ENCODE results near the gene SNRNP27.
A peak's percentile ranks its signal among the peaks of the same experiment; 100 is the strongest.
"Not testable (repeated sequence)": the region's sequence is repeated elsewhere in the genome, so short reads cannot be mapped to it uniquely, and the experiment has no call there.

The SNRNP27 gene, protein sequence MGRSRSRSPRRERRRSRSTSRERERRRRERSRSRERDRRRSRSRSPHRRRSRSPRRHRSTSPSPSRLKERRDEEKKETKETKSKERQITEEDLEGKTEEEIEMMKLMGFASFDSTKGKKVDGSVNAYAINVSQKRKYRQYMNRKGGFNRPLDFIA

DNA sequence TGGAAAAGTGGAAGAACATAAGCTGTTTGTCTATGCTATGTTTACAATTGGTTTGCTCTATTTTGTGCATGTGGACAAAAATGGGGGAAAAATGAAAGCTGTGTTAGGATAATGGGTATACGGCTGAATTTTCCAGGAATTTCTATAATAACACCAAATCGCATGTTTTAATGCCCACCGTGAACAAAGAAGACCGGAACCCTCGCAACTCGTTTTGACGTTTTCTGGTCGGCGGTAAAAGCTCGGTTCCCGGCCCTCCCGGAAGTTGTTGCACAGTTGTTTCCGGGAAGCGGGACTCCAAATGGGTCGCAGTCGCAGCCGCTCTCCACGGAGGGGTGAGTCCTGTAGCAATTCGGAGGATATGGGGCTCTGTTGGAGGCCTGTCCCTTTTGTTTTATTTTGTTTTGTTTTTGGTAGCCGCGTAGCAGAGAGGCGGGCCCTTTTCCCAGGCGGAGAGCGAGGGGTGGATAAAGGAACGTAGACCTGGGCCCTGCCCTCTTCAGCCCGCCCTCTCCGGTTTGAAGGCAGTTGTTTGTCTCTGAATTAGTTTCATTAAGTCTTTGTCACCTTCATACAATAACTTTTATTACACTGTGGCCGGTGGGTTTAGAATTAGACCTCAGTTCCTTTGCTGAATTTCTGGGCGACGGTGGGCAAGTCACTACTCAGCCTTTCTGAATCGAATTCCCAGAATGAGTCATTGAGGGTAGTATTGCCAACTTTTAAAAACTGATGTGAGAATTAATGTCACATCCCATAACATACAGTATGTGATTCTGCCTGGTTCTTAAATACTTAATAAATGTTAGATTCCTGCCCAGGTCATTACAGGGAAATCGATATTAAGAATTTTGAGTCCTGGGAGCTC, at the start of gene SNRNP27:
Gene SNRNP27 (plus strand): TSS at position 273 of the 868 bp plus-strand sequence. CDS start 29 bp downstream, at position 302.
- DNase-seq, result peak; percentile 71

DNA sequence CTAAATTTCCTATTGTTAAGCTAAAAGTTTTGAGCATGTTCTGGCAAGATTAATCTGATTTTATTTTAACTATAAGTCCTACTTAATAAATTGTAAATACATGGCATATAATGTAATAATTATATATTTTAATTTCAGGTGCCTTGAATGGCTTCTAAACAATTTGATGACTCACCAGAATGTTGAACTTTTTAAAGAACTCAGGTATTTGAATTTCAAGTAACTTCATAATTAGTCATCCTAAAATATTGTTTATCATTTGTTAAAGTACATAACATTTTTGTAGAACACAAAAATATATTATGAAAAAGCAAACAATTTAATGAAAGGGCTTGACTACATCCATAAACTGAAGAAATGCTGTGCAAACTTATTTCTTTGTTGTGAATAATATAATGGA, 49.8 kb upstream of the SNRNP27 start:
- no peak for DNase-seq

DNA sequence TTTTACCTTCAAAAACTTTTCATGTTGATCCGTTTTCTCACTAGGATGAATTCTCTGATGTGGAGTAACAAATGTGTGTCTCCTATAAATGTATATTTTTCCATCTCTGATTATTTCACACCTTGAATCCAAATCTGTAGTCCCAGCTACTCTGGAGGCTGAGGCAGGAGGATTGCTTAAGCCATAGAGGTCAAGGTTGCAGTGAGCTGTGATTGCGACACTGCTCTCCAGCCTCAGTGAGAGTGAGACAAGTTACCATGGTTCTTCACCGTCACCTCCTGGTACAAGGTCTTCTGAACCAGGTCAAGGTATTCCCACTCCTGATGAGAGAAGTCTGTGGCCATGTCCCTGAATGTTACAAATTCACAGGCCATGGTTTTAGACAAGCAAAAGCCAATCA, 49.2 kb upstream of the SNRNP27 start:
- DNase-seq, result no peak

DNA sequence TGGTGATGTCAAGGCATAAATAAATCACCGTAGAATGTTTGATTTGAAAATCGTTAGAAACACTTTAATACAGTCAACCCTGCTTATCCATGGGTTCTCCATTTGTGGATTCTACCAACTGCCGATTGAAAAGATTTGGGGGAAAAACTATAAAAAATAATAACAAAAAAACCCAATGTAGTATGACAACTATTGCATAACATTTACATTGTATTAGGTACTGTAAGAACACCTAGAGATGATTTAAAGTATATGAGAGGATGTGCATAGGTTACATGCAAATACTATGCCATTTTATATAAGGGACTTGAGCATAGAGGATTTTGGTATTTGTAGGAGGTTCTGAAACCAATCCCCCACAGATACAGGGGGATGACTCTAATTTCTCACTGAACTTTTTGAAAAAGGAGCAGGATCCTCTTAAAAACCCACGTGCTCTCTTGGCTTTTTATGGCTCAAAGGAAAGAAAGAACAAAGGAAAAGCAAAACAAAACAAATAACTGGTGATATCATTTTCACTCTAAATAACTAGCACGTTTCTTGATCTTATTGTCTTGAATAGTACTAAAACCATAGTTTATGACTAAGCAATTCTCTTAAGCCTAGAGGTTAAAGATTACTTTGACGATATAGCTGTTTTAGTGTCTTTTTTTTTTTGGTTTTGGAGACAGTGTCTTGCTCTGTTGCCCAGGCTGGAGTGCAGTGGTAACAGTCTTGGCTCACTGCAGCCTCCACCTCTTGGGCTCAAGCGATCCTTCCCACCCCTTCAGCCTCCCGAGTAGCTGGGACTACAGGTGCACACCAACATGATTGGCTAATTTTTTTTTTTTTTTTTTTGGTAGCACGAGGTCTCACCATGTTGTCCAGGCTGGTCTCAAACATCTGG, 47.3 kb upstream of the SNRNP27 start:
- no peak for DNase-seq

DNA sequence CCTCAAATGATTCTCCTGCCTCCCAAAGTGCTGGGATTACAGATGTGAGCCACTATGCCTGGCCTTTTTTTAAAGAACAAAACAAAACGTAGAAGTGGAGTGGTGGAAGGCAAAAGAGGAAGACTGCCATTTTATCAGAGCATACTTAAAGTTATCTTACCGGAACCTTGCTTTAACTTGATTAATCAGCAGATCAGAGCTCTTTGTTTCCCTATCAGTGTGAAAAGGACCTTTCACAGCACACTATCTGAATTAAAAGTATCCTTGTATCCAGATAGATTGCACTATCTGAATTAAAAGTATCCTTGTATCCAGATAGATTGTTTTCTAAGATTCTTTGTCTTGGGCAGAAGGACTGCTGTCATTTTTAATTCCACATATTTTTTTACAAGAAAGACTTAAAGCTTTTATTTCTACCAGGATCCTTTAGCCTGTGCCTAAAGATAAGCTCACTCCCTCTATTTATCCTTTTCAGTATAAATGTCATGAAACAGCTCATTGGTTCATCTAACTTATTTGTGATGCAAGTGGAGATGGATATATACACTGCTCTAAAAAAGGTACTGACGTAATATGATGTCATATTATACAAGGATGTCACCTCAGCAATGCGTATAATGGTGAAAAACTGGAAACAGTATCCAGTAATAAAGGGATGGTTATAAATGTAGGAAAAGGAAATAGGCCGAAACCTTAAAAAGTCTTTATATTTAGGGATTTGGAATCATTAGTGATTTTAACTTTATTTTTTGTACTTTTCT, 46.5 kb upstream of the SNRNP27 start:
- DNase-seq, result no peak

DNA sequence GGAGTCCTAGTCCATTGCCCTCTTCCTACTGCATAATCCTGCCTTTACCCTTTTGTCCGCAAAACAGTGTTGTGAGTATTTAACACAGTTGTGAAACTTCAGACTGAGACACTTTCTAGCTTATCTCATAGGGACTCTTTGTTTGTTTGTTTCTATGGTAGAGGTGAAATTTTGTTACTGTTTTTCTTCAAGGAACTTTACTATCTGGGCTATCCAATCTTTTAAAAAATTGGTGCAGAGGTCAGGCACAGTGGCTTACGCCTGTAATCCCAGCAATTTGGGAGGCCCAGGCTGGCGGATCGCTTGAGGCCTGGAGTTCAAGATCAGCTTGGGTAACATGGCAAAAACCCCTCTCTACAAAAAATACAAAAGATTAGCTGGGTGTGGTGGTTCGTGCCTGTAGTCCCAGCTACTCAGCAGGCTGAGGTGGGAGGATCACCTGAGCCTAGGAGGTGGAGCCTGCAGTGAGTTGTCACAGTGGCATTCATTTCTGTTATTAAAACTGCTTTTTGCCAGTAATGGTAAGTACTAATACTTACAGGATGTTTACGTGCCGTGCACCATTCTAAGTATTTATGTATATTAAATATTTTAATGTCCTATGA, 45.5 kb upstream of the SNRNP27 start:
- no peak for DNase-seq

DNA sequence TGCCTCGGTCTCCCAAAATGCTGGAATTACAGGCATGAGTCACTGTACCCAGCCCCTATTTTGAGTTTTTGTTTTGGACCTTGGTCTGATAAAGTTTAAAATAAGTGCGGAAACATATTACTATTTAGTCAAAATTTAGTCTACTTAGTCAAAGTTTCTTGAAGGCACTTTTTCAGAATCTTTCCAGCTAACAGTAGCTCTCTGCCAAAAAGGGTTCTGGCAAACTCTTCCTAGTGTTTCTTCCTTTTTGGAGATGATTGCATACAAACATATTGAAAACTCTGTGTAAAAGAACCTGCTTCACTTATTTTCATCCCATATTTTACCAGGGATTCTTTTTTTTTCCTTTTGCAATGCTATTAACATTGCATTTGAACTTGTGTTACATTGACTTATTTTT, 35.5 kb upstream of the SNRNP27 start:
- no peak for DNase-seq

DNA sequence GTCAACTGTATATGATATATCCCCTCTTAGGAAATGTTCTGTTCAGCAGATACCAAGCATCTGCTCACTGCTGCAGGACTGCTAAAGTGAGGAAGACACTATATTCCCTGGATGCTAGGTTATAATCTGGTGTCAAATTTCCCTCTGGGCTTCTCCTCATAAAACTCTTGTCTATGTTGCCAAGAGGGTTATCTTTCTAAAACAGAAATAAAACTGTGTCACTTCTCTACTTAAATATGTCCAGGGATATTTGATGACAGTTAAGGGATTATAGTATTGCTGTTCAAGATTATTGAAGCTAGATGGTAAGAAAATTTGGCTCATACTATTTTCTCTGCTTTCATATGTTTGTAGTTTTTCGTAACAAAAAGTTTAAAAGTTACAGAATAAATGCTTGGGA, 30.5 kb upstream of the SNRNP27 start:
- no peak for DNase-seq

DNA sequence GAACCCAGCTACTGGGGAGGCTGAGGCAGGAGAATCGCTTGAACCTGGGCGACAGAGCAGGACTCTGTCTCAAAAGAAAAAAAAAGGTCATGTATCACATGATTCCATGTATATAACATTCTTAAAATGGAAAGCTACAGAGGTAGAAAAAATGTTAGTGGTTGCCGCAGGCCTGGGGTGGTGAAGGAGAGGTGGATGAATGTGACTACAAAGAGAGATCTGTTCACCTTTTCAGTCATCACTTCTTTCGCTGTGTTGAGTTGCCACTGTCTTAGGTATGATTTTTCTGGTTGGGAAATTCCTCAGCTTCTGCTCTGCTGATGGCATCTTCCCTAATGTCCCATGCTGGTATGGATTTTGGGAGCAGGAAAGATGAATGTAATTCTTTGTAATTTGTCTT, 5.3 kb upstream of the SNRNP27 start:
- no peak for DNase-seq

DNA sequence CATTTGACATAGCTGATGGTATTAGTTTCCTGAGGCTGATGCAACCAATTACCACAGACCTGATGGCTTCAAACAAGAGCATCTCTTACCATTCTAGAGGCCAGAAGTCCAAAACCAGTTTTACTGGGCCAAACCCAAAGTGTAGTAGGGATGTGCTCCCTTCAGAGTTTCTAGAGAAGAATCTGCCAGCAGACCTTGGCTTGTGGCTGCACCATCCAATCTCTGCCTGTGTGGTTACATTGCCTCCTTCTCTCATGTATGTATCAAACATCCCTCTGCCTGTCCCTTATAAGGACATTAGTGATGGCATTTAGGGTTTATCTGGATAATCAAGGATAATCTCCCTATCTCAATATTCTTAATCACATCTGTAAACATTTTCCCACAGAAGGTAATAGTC, 4.5 kb upstream of the SNRNP27 start:
- no peak for DNase-seq

DNA sequence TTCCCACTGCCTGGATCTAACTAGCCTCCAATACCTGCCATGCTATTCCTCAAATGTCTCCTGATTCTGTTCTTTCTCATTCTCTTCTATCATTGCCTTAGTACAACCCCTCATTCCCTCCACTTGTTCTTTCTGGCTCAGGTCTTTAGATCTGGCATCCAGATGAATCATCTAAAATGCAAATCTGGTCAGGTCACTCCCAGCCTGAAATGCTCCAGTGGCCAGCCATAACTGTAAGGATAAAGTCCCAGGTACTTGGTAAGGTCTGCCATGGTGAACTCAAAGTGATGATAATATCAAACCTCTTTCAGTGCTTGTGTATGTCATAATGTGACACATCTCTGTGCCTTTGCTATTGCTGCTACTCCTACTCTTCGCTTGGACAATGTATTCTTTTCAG, 2.9 kb upstream of the SNRNP27 start:
- no peak for DNase-seq

DNA sequence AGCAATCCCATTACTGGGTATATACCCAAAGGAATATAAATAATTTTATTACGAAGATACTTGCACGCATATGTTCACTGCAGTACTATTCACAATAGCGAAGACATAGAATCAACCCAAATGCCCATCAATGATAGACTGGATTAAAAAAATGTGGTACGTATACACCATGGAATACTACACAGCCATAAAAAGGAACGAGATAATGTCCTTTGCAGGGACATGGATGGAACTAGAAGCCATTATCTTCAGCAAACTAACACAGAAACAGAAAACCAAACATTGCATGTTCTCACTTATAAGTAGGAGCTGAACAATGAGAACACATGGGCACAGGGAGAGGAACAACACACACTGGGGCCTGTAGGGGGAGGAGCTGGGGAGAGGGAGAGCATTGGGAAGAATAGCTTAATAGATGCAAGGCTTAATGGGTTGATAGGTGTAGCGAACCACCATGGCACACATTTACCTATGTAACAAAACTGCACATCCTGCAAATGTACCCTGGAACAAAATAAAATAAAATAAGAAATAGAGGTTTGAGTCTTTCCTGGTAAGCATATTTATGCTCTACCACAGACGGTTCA, 825 bp upstream of the SNRNP27 start:
- DNase-seq, result not testable (repeated sequence)

DNA sequence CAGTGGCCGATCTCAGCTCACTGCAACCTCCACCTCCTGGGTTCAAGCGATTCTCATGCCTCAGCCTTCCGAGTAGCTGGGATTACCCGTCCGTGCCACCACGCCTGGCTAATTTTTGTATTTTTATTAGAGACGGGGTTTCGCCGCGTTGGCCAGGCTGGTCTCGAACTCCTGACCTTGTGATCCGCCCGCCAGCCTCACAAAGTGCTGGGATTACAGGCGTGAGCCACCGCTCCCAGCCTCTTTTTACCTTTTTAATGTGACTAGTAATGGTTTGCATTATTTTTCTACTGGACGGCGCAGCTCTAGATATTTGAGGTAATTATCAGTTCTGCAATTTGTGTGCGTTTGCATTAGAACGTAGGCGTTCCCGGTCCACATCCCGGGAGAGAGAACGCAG, 981 bp downstream of the SNRNP27 start:
- DNase-seq, result not testable (repeated sequence)

DNA sequence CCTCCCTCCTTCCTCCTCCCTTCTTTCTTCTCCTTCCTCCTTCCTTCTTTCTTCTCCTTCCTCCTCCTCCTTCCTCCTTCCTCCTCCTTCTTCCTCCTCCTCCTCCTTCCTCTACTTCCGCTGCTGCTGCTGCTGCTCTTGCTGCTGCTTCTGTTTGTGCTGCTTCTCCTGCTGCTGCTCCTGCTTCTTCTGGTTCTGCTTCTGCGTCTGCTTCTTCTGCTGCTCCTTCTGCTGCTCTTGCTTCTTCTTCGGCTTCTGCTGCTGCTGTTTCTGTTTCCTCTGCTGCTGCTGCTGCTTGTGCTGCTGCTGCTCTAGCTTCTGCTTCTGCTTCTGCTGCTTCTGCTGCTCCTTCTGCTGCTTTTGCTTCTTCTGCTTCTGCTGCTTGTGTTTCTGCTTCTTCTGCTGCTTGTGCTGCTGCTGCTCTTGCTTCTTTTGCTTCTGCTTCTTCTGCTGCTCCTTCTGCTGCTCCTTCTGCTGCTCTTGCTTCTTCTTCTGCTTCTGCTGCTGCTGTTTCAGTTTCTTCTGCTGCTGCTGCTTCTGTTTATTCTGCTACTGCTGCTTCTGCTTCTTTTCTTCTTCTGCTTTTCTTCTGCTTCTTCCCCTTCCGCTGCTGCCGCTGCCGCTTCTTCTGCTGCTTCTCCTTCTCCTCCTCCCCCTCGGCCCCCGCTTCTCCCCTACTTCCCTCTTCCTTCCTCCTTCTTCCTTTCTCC, 8.6 kb downstream of the SNRNP27 start:
- peak; percentile 88 for DNase-seq

DNA sequence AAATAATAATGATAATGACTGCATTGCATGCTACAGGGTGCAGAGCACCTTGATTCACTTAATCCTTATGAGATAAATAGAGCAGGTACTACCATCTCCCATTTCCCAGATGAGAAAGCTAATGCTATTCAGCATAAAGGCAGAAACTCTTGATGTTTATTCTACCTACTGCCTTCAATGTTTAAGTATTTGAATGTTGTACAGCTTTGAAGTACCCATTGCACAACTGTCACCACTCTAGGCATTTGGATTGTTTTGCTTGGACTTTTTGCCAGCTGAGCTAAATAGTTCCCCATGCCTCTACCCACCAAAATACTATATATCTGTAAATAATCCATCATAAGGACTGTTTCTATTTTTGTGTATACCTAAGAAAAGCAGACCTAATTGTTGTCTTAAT, 13.5 kb downstream of the SNRNP27 start:
- no peak for DNase-seq

DNA sequence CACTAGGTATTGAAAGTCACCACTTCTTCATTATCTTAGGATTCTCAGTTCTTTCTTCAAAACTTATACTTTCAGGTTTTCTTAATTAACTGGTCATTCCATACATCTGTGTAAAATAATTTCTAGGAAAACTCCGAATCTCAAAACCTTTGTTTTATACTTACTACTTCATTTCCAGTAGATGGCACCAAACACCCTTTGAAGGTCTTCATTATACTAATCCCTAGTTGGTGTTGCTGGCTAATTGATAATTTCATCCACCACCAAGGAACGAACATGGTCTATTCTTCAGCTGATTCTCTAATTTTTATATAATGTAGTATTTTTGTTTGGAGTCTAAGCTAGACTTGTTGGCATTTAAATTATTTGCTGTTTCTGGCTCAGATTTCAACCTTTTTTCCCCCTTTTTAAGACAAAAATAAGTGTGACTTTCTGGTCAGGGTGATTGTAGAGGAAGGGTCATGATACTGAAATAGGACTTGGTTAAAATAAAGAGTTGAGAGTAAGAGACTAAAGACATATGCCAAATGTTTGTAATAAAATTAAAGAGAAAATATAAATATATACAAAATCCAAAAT, 18.3 kb downstream of the SNRNP27 start:
- peak; percentile 75 for DNase-seq

DNA sequence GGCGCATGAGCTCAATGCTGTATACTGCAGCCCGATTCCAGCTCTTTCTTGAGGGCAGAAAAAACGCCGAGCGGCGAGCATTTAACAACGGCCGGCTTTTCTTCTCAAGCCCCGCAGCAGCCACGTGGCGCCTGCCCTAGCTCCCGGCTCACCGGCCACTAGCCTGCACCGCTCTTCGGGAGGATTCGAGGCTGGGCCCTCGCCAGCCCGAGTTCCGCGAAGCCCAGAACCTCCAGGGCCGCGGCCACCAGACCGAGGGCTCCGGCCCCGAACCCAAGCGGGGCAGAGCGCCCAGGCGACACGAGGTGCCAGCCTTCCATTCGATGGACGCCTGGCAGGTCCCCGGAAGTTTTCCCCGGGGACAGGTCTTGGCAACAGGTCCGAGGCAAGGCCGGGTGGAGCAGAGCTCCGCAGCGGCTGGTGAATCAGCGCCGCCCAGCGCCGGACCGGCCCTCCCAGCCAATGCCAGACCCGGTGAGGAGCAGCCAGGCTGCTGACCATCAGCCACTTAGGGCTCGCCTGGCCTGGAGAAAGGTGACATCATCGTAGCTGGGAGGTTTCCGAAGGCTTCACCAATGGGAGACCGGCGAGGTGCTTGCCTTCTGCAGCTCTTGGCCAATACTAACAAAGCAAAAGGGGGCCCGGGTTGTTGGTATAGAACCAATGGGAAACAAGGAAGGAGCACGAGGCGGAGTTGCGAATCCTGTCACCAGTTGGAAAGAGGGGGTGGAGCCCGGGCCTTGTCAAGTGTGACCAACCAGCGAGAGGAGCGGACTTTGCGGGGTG, 20.6 kb downstream of the SNRNP27 start:
- peak; percentile 100 for DNase-seq

DNA sequence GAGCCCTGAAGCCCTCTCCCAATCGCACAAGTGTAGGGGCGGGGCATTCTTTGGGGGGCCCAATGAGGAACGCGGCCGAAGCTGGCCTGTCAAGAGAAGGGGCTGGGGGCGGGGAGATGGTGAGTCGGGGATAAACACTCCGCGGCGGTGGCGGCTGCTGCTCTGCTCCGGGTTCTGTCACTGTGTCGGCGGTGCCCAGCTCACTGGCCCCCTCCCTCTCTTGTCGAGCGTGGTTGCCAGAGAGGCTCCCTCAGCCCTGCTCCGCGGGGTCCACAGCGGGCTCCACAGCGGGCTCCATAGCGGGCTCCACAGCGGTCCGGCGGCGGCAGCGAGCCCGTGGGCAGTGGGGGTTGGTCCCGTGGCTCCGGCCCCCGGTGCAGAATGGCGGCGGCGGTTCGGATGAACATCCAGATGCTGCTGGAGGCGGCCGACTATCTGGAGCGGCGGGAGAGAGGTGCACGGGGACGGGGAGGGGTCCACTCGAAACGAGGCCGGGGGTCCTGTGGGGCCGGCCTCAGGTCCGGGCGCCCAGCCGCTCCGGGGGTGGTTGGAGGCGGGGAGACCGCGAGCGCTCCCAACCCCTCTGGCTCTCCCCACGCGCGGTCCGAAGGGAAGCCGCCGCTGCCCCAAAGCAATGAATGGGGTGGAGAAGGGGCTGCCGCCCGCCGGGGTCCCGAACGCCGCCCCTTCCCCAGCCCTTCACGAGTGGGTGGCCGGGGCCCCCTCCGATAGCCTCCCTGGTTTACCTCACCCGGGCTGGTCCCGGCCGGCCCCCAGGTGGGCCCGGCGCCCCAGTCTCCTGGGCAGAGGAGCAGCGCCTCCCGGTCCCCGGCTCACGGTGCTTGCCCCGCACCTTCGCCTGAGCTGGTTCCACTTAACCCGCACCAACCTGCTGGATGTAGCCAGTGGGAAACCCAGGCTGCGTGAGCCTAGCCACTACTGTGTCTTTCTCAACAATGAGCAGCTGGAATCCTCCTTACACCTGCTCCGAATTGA, 21.5 kb downstream of the SNRNP27 start, which contains the start of gene MXD1:
Gene MXD1 (plus strand): TSS at position 160 of the 996 bp plus-strand sequence. CDS start 222 bp downstream, at position 382.
- DNase-seq, result peak; percentile 34

DNA sequence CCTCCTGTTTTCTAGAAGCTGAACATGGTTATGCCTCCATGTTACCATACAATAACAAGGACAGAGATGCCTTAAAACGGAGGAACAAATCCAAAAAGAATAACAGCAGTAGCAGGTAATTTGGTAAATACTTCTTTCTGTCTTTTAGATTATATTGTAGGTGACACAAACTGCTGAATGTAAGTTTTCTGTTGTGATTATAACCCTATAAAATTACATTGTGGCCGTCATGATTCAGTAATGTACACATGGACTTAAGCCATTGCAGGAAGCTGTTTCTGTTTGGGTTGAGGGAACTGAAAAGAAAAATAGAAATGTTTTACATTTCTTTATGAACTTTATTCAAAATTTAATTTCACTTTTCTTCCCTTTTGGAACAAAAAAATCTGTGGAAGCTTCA, 22.4 kb downstream of the SNRNP27 start:
- DNase-seq, result peak; percentile 33
